ENCODE results near the gene LLPH. TPM values are rescaled to one million over a fixed set of nuclear protein-coding genes. Genes with fewer than 3 reads are reported as not detected.
A peak's percentile ranks its signal among the peaks of the same experiment; 100 is the strongest.

The LLPH gene
- total and polyA plus RNA-seq, 2 of the 13 experiments (the other 11 are each of a cell fraction or from before 2014, with no cell fraction given) = 4.2 to 25.6 TPM

DNA sequence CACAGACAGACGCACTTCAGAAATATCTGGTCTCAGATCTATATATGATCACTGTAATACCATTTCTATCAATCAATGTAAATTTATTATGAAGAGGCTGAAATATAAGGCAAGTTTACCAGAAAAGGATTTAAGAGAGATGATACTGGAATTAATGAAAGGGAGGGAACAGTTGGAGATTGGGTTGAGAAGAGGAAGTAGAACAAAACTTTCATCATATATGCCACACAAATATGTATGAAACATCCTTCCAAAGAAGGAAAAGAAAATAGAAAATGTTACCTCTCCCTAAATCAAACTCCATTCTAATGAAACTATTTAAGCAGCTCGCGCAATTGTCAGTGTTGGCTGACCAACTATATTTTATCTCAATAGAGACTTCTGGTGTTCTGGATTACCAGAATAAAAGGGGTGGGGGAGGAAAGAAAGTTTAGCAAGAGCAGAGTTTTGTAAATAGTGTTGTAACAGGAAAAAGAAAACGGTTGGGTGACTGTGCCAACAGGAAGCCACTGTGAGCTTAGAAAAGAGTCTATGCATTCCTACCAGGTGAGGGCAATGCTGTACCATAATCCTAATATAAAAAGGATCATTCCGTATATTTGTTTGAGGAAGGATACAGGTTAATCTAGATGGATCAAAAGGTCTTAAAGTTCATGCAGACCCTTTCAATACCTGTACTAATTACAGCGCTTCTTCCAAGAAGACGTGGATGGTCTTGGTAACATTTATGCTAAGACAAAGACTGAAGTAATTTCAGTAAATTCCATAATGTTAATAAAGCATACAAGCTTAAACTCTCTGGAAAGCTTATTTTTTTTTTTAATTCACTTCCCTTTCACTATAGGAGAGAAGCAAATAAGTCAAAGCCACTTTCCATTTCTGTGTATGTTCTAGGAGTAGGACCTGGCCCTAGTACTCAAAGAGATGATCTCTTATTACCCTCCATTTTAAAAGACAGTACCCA, 14.5 kb upstream of the LLPH start (continued):
- TF ChIP-seq HNRNPH1 (optimal IDR thresholded peaks at IDR 0.05; ENCODE audit: low read depth, low read length) (no peak), KAT8 (CRISPR knock-in tag; IDR thresholded peaks at IDR 0.05) (peak; percentile 38; the same call in 1 of the 2 replicates), STAG1 (CRISPR knock-in tag; IDR thresholded peaks at IDR 0.05) (peak; percentile 62), ELF3 (CRISPR knock-in tag; IDR thresholded peaks at IDR 0.05) (peak; percentile 81), FOXC1 (CRISPR knock-in tag; IDR thresholded peaks at IDR 0.05; ENCODE audit: borderline replicate concordance) (no peak), PHB2 (IDR thresholded peaks at IDR 0.05; ENCODE audit: partially characterized antibody) (no peak), ETV5 (CRISPR knock-in tag; IDR thresholded peaks at IDR 0.05; ENCODE audit: borderline replicate concordance) (peak; percentile 77; the same call in 1 of the 2 replicates), ZNF564 (CRISPR knock-in tag; IDR thresholded peaks at IDR 0.05) (no peak), GABPA (IDR thresholded peaks at IDR 0.05; ENCODE audit: low read depth, low read length) (no peak), GABPA (CRISPR knock-in tag; IDR thresholded peaks at IDR 0.05; ENCODE audit: low read depth) (peak; percentile 61), RXRB (CRISPR knock-in tag; IDR thresholded peaks at IDR 0.05; ENCODE audit: borderline replicate concordance) (peak; percentile 47; the same call in 1 of the 2 replicates), IKZF1 (IDR thresholded peaks at IDR 0.05) (no peak), CBX5 (CRISPR knock-in tag; IDR thresholded peaks at IDR 0.05; ENCODE audit: borderline replicate concordance) (no peak), ERF (CRISPR knock-in tag; IDR thresholded peaks at IDR 0.05) (no peak), KLF9 (CRISPR knock-in tag; IDR thresholded peaks at IDR 0.05; ENCODE audit: low read depth) (no peak), CEBPB (IDR thresholded peaks at IDR 0.05; ENCODE audit: borderline replicate concordance, low read depth, low read length) (peak; percentile 41; the same call in 1 of the 2 replicates), FOXA3 (CRISPR knock-in tag; IDR thresholded peaks at IDR 0.05) (peak; percentile 66)
- TF ChIP-seq, protein P1, sequence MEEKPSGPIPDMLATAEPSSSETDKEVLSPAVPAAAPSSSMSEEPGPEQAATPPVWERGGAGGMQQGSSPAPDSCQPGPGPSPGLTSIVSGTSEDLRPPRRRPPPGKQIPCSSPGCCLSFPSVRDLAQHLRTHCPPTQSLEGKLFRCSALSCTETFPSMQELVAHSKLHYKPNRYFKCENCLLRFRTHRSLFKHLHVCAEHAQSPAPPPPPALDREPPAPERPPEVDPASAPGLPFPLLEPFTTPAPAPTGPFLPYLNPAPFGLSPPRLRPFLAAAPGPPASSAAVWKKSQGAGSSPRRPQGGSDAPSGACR (CRISPR knock-in tag; IDR thresholded peaks at IDR 0.05) = no peak
- TF ChIP-seq, protein P2, sequence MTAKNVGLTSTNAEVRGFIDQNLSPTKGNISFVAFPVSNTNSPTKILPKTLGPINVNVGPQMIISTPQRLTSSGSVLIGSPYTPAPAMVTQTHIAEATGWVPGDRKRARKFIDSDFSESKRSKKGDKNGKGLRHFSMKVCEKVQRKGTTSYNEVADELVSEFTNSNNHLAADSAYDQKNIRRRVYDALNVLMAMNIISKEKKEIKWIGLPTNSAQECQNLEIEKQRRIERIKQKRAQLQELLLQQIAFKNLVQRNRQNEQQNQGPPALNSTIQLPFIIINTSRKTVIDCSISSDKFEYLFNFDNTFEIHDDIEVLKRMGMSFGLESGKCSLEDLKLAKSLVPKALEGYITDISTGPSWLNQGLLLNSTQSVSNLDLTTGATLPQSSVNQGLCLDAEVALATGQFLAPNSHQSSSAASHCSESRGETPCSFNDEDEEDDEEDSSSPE (CRISPR knock-in tag; IDR thresholded peaks at IDR 0.05) = no peak
- TF ChIP-seq, protein P3, sequence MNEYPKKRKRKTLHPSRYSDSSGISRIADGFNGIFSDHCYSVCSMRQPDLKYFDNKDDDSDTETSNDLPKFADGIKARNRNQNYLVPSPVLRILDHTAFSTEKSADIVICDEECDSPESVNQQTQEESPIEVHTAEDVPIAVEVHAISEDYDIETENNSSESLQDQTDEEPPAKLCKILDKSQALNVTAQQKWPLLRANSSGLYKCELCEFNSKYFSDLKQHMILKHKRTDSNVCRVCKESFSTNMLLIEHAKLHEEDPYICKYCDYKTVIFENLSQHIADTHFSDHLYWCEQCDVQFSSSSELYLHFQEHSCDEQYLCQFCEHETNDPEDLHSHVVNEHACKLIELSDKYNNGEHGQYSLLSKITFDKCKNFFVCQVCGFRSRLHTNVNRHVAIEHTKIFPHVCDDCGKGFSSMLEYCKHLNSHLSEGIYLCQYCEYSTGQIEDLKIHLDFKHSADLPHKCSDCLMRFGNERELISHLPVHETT (CRISPR knock-in tag; conservative IDR thresholded peaks at IDR 0.05) = no peak
